Ovary (tissue), 9 donors: Measurements from ENCODE around the gene KRT86. TPM values are rescaled to one million over a fixed set of nuclear protein-coding genes. Genes with fewer than 3 reads are reported as not detected.
"Not testable (repeated sequence)": the region's sequence is repeated elsewhere in the genome, so short reads cannot be mapped to it uniquely, and the experiment has no call there.

ENCODE experiments used
- DNase-seq, 5 donors: peaks; one replicate each; pipeline ENCODE4 v3.0.0-alpha.2; 2019 to 2020
- H3K27ac ChIP-seq, 2 donors: fragments of 200-600 bp; one replicate each; pipeline versions ENCODE4 v1.5.1 to v1.8.0; 2019 to 2022
- H3K27me3 ChIP-seq: fragments of 200-600 bp; one replicate; pipeline ENCODE4 v1.8.0; 2022
- H3K36me3 ChIP-seq: fragments of 200-600 bp; sonication (generic); one replicate; pipeline ENCODE4 v1.5.1; 2019
- H3K4me1 ChIP-seq: one replicate; pipeline ENCODE4 v1.8.1; 2013; ENCODE audit warnings: mild to moderate bottlenecking, moderate library complexity; ENCODE audit not compliant: insufficient read depth
- H3K4me3 ChIP-seq: fragments of 200-600 bp; sonication (generic); one replicate; pipeline ENCODE4 v1.5.1; 2017
- H3K9me3 ChIP-seq, 2 donors: fragments of 200-600 bp in 1 of 2; sonication (generic) in 1 of 2; one replicate each; pipeline versions ENCODE4 v1.5.1 to v1.8.1; 2013 to 2019; ENCODE audit warnings: mild to moderate bottlenecking in 1 of 2, moderate library complexity in 1 of 2
- EP300 ChIP-seq: sonication (generic); formaldehyde crosslinking; IDR thresholded peaks from one replicate; pipeline ENCODE4 v1.6.1; 2017; ENCODE audit warnings: antibody characterized with exemption
- POLR2A ChIP-seq: fragments of 450-650 bp; IDR thresholded peaks from one replicate; pipeline ENCODE4 v1.6.1; 2017; ENCODE audit warnings: antibody characterized with exemption, mild to moderate bottlenecking, moderate library complexity
- whole genome bisulfite sequencing, 3 donors: extraction: QIAGEN DNeasy Blood & Tissue Kit in 1 of 3; methylation state at CpG; one replicate each; pipeline versions ENCODE4 v1.1.5 to v1.1.7; 2013 to 2017; 5-methylcytosine and 5-hydroxymethylcytosine counted together
- intact Hi-C, 4 donors: fragments of 100-400 bp; cut with DNase I; formaldehyde crosslinking; loops; one replicate each; pipeline versions ENCODE4 v1.11.0 to v1.15.1; 2022 to 2023
- polyA plus RNA-seq, 2 donors: library from polyadenylated mRNA; stranded (reverse); fragments of 200-250 nt in 1 of 2; fragments of 350-450 nt in 1 of 2; fragmentation: Illumina TruSeq in 1 of 2; extraction: RNeasy Lipid Tissue Mini Kit (QIAGEN cat#74804) in 1 of 2; gene quantifications; one replicate each; pipeline ENCODE4 v1.2.3, GENCODE V29; 2013 to 2014
- total RNA-seq, 7 donors: library from RNA; depleted of rRNA in 2 of 7; stranded (reverse); fragments of >200 nt in 2 of 7; fragmentation: NEBNext Ultra II Directional in 3 of 7; extraction: Animal tissue kit (Norgen Biotek cat#: 25700) in 3 of 7; gene quantifications; one replicate each; pipeline versions ENCODE4 v1.1.0 to v1.2.4, GENCODE V29; 2016 to 2023
- TF ChIP-seq, protein P1 (sequence below), 3 donors: fragments of 450-650 bp in 2 of 3; fragments of 200-600 bp in 1 of 3; IDR thresholded peaks; one replicate each; pipeline versions ENCODE4 v1.5.1 to v1.8.0; 2016 to 2022; ENCODE audit warnings: antibody characterized with exemption in 3 of 3, mild to moderate bottlenecking in 1 of 3
- donor health status: DM: no; HTN: no; CAD: no; lungs with moderate emphysema.
- donor health status: DM: no; HTN: no; CAD: no.
- donor health status: Bipolar disorder and iron deficiency.
- donor health status: DM: yes; HTN: yes; CAD: no.
- donor health status: DM: no; HTN: no; CAD: no.
- donor health status: DM: yes; HTN: yes; CAD: no.

KRT86 gene
- total and polyA plus RNA-seq, 9 donors = 0.69 TPM; not detected in 8

GRCh38 chr12:52251367-52252051 is 22.9 kb upstream of the KRT86 start:
- no peak for DNase-seq
- H3K27ac ChIP-seq = no peak overlapping the region
- no peak for TF ChIP-seq POLR2A
- TF ChIP-seq, protein P1, sequence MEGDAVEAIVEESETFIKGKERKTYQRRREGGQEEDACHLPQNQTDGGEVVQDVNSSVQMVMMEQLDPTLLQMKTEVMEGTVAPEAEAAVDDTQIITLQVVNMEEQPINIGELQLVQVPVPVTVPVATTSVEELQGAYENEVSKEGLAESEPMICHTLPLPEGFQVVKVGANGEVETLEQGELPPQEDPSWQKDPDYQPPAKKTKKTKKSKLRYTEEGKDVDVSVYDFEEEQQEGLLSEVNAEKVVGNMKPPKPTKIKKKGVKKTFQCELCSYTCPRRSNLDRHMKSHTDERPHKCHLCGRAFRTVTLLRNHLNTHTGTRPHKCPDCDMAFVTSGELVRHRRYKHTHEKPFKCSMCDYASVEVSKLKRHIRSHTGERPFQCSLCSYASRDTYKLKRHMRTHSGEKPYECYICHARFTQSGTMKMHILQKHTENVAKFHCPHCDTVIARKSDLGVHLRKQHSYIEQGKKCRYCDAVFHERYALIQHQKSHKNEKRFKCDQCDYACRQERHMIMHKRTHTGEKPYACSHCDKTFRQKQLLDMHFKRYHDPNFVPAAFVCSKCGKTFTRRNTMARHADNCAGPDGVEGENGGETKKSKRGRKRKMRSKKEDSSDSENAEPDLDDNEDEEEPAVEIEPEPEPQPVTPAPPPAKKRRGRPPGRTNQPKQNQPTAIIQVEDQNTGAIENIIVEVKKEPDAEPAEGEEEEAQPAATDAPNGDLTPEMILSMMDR (IDR thresholded peaks at IDR 0.05) = no peak
- TF ChIP-seq EP300 = no peak
- H3K36me3 ChIP-seq = no peaks in the 10 kb centered on the region
- no peak overlapping the region for H3K4me3 ChIP-seq
- H3K4me1 ChIP-seq = no peaks in the 10 kb centered on the region
- no peaks in the 10 kb centered on the region for H3K9me3 ChIP-seq
- intact Hi-C loops = no loop called here
- no peaks in the 10 kb centered on the region for H3K27me3 ChIP-seq
- WGBS, 3 donors = 71 to 88% (median 81%) methylated on average over 9 of the region's 9 CpGs

DNA sequence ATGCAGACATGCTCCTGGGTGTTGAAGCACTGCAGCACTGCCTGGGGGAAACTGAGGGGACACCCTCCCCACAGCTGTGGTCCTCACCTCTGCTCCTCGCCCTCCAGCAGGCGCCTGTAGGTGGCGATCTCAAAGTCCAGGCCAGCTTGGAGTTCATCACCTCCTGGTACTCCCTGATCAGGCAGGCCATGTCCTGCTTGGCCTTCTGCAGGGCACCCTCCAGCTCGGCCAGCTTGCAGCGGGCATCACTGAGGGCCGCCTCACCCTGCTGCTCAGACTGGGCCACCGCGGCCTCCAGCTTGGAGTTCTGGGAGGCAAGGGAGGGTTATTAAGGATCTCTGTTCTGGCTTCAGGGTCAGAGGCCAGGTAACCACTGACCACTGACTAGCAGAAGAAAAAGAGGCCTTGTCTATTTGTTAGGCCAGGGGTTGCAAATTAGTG is 22.2 kb upstream of the KRT86 start:
- H3K4me1 ChIP-seq, H3K9me3 ChIP-seq, H3K27me3 ChIP-seq, H3K27ac ChIP-seq, DNase-seq, H3K4me3 ChIP-seq, intact Hi-C loops, H3K36me3 ChIP-seq: not testable (repeated sequence)
- 87 to 92% (median 91%) methylated on average over 8 of the region's 8 CpGs for WGBS, 3 donors

DNA sequence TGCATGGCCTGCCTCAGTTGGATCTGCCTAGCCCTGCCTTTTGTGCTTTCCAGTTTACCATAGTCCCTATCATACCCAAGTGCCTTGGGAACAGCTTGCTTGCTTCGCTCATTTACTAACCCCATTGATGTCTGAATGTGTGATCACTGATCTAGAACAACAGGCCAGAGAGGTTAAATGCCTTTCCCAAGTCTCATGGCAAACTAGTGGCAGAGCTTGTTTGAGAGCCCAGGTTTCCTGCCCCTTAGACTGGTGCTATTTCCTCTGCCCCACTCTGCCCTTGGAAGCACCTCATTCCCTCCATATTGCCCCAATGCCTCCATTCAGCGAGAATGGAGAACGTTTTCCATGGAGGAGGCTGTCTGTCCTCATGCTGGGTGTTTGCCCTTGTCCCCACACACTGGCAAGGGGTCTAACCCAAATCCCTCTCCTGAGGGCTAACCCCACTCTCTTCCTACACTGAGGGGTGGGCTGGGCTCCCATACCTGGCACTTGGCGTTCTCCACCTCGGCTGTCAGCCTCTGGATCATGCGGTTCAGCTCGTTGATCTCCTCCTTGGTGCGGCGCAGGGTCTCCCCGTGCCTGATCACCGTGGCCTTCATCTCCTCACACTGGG is 21.6 kb upstream of the KRT86 start:
- intact Hi-C loops = no loop called here
- H3K27me3 ChIP-seq = no peaks in the 10 kb centered on the region

DNA sequence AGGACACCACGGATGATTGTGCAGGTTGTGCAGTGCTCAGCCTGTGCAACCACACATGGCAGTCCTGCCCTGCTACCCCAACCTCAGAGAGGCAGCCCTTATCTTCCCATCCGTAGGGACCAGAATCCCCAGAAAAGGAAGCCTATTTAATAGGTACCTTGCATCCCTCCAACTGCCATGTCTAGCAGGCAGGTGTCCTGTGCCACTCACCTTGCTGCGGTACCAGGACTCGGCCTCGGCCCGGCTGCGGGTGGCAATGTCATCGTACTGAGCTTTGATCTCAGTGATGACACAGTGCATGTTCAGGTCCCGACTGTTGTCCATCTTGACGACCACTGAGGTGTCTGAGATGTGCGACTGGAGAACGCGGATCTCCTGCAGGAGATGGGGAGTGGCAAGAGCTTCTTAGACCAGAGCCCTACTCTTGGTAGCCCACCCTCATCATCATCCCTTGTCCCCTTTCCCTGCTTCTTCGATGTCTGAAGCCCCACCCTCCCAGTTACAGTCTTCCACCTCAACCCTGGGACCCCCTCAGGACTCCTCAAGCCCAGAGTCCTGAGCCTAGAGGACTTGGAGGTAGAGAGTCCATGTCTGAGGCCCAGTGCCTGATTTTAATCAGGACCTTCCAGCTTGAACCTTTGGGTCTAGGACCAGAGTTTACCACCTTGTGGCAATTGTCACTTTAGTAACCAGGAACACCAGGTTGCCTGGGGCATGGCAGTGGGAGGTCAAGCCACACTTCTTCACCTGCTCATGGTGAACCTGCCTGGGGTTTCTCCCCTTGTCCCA is 20.9 kb upstream of the KRT86 start:
- Histone ChIP-seq H3K9me3 (no peaks in the 10 kb centered on the region), H3K4me3 (no peak overlapping the region), H3K27me3 (no peaks in the 10 kb centered on the region), H3K36me3 (no peaks in the 10 kb centered on the region), H3K27ac (no peak overlapping the region), H3K4me1 (peaks cover 1% of the 10 kb centered on the region)
- no peak for DNase-seq
- TF ChIP-seq POLR2A (no peak), EP300 (no peak)
- TF ChIP-seq, protein P1 (IDR thresholded peaks at IDR 0.05) = no peak
- intact Hi-C loops = no loop called here
- whole genome bisulfite sequencing, 3 donors = 90 to 95% (median 93%) methylated on average over 14 of the region's 14 CpGs

More for the DNA sequence above, 21.6 kb upstream of the KRT86 start:
- 93 to 96% (median 96%) methylated on average over 11 of the region's 11 CpGs for WGBS, 3 donors
- TF ChIP-seq, protein P1 (IDR thresholded peaks at IDR 0.05) = no peak
- TF ChIP-seq EP300 = no peak
- TF ChIP-seq POLR2A = no peak
- Histone ChIP-seq H3K4me1 (no peaks in the 10 kb centered on the region), H3K9me3 (no peaks in the 10 kb centered on the region), H3K27ac (no peak overlapping the region), H3K4me3 (no peak overlapping the region), H3K36me3 (no peaks in the 10 kb centered on the region)
- DNase-seq = no peak
